Mucosa of stomach (tissue), 1 donor: Measurements from ENCODE around the gene SLC25A4.
"Not testable (repeated sequence)": the region's sequence is repeated elsewhere in the genome, so short reads cannot be mapped to it uniquely, and the experiment has no call there.

ENCODE experiments used
- H3K27me3 ChIP-seq: one replicate; pipeline ENCODE4 v1.7.0; 2013; ENCODE audit warnings: mild to moderate bottlenecking, low read length; ENCODE audit not compliant: control insufficient read depth, insufficient read depth
- H3K36me3 ChIP-seq: one replicate; pipeline ENCODE4 v1.7.0; 2013; ENCODE audit warnings: low read length; ENCODE audit not compliant: control insufficient read depth, insufficient read depth
- H3K4me1 ChIP-seq: one replicate; pipeline ENCODE4 v1.7.0; 2013; ENCODE audit warnings: mild to moderate bottlenecking, low read length; ENCODE audit not compliant: control insufficient read depth, insufficient read depth
- H3K4me3 ChIP-seq: one replicate; pipeline ENCODE4 v1.7.0; 2013; ENCODE audit warnings: low read length
- H3K9ac ChIP-seq: one replicate; pipeline ENCODE4 v1.7.0; 2013; ENCODE audit warnings: mild to moderate bottlenecking, low read length, moderate library complexity
- H3K9me3 ChIP-seq: one replicate; pipeline ENCODE4 v1.7.0; 2013; ENCODE audit warnings: mild to moderate bottlenecking, low read length, moderate library complexity; ENCODE audit not compliant: control insufficient read depth
- donor health status: Pancreatic carcinoma.

SLC25A4 gene

GRCh38 chr4:185108669-185109068 lies 34.4 kb upstream of the SLC25A4 start:
- no peaks in the 10 kb centered on the region for H3K9me3 ChIP-seq
- no peak overlapping the region for H3K9ac ChIP-seq
- H3K4me1 ChIP-seq = peaks cover 32% of the 10 kb centered on the region
- H3K27me3 ChIP-seq = no peaks in the 10 kb centered on the region
- H3K36me3 ChIP-seq = no peaks in the 10 kb centered on the region
- H3K4me3 ChIP-seq = no peak overlapping the region

DNA sequence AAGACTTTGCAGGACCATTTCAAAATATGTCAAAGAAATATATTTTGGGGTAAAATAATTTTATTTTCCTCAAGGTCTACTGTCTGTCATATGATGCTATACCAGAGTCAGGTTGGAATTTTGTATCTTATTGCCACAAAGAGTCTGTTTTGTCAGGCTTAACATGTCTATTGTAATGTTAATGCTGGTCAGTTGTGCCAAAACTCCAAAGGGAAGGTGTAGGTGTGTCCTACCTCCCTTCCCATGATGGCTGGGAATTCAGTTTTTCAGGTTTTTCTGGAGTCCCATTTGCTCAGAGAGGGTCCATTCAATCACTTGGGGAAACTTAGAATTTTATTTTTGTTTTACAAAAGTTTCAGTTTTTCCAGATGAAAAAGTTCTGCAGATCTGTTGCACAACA lies 33.3 kb upstream of the SLC25A4 start:
- H3K4me3 ChIP-seq = no peak overlapping the region
- peaks cover 32% of the 10 kb centered on the region for H3K4me1 ChIP-seq
- no peaks in the 10 kb centered on the region for H3K36me3 ChIP-seq
- H3K9me3 ChIP-seq = no peaks in the 10 kb centered on the region
- H3K27me3 ChIP-seq = no peaks in the 10 kb centered on the region
- no peak overlapping the region for H3K9ac ChIP-seq

GRCh38 chr4:185110375-185110823 lies 32.7 kb upstream of the SLC25A4 start:
- H3K4me3 ChIP-seq = no peak overlapping the region
- H3K36me3 ChIP-seq = no peaks in the 10 kb centered on the region
- H3K9ac ChIP-seq = no peak overlapping the region
- no peaks in the 10 kb centered on the region for H3K27me3 ChIP-seq
- H3K4me1 ChIP-seq = peaks cover 36% of the 10 kb centered on the region
- H3K9me3 ChIP-seq = no peaks in the 10 kb centered on the region

GRCh38 chr4:185112104-185112503 lies 31.0 kb upstream of the SLC25A4 start:
- H3K9me3 ChIP-seq = no peaks in the 10 kb centered on the region
- no peak overlapping the region for H3K4me3 ChIP-seq
- H3K36me3 ChIP-seq = no peaks in the 10 kb centered on the region
- H3K4me1 ChIP-seq = peaks cover 45% of the 10 kb centered on the region
- no peaks in the 10 kb centered on the region for H3K27me3 ChIP-seq
- no peak overlapping the region for H3K9ac ChIP-seq

GRCh38 chr4:185113340-185113739 lies 29.7 kb upstream of the SLC25A4 start:
- H3K4me3 ChIP-seq = no peak overlapping the region
- H3K27me3 ChIP-seq = no peaks in the 10 kb centered on the region
- peaks cover 45% of the 10 kb centered on the region for H3K4me1 ChIP-seq
- H3K36me3 ChIP-seq = no peaks in the 10 kb centered on the region
- no peaks in the 10 kb centered on the region for H3K9me3 ChIP-seq
- no peak overlapping the region for H3K9ac ChIP-seq

GRCh38 chr4:185115827-185116232 lies 27.2 kb upstream of the SLC25A4 start:
- no peaks in the 10 kb centered on the region for H3K36me3 ChIP-seq
- no peak overlapping the region for H3K4me3 ChIP-seq
- no peaks in the 10 kb centered on the region for H3K27me3 ChIP-seq
- H3K9ac ChIP-seq = no peak overlapping the region
- H3K9me3 ChIP-seq = no peaks in the 10 kb centered on the region
- peaks cover 30% of the 10 kb centered on the region for H3K4me1 ChIP-seq

DNA sequence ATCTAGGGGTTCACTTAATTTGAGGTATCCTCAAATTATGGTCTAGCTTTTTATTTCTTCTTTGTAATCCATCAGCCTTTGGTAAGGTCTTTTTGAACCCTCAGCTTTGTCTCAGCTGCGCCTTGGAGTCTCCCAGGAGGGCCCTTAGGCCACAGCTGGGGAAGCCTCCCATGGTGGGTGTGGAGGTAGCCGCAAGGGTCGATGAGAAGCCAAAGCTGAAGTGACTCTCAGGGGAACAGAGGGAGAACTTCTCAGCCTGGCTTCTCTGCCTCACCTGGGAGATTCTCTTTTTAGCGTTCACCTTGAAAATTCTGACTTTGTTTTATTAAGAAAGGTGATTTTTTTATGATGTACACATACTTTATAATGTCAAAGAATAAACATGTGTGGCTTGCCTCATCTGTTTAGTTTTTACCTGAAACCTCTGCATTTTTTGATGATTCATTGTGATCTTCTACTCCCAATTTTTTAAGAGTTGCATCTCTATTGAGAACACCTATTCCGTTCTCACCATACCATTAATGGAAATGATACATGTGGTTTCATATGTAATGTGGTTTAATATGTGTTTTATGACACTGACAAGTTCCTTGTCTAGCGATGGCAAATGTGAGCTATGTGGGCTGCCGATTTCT lies 25.6 kb upstream of the SLC25A4 start:
- Histone ChIP-seq H3K27me3 (no peaks in the 10 kb centered on the region), H3K4me1 (peaks cover 17% of the 10 kb centered on the region), H3K4me3 (no peak overlapping the region), H3K9me3 (no peaks in the 10 kb centered on the region), H3K36me3 (no peaks in the 10 kb centered on the region), H3K9ac (no peak overlapping the region)

- no peaks in the 10 kb centered on the region for H3K9me3 ChIP-seq
- H3K4me1 ChIP-seq = peaks cover 13% of the 10 kb centered on the region
- no peak overlapping the region for H3K4me3 ChIP-seq
- no peak overlapping the region for H3K9ac ChIP-seq
- H3K27me3 ChIP-seq = no peaks in the 10 kb centered on the region
- H3K36me3 ChIP-seq = no peaks in the 10 kb centered on the region
These were observed 24.2 kb upstream of the SLC25A4 start for GRCh38 chr4:185118876-185119275.

DNA sequence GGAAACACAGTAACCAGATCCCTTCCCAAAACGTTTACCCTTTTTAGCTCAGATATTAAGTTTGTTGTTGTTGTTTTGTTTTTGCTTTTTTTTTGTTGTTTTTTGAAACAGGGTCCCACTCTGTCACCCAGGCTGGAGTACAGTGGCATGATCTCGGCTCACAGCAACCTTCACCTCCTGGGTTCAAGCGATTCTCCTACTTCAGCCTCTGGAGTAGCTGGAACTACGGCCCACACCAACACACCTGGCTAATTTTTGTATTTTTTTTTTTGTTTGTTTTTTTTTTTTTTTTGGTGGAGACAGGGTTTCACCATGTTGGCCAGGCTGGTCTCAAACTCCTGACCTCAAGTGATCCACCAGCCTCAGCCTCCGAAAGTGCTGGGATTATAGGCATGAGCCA lies 23.6 kb upstream of the SLC25A4 start:
- H3K9ac ChIP-seq, H3K9me3 ChIP-seq, H3K4me3 ChIP-seq, H3K27me3 ChIP-seq, H3K36me3 ChIP-seq: not testable (repeated sequence)
- peaks cover 13% of the 10 kb centered on the region for H3K4me1 ChIP-seq

GRCh38 chr4:185119927-185120630 lies 23.0 kb upstream of the SLC25A4 start:
- no peaks in the 10 kb centered on the region for H3K36me3 ChIP-seq
- H3K4me1 ChIP-seq = peaks cover 12% of the 10 kb centered on the region
- H3K27me3 ChIP-seq = peaks cover 3% of the 10 kb centered on the region
- no peak overlapping the region for H3K9ac ChIP-seq
- no peaks in the 10 kb centered on the region for H3K9me3 ChIP-seq
- no peak overlapping the region for H3K4me3 ChIP-seq

- H3K4me1 ChIP-seq = peaks cover 7% of the 10 kb centered on the region
- H3K9me3 ChIP-seq = no peaks in the 10 kb centered on the region
- H3K27me3 ChIP-seq = peaks cover 5% of the 10 kb centered on the region
- no peaks in the 10 kb centered on the region for H3K36me3 ChIP-seq
- H3K9ac ChIP-seq = no peak overlapping the region
- no peak overlapping the region for H3K4me3 ChIP-seq
These were observed 22.5 kb upstream of the SLC25A4 start for GRCh38 chr4:185120631-185120946.

GRCh38 chr4:185122681-185123345 lies 20.3 kb upstream of the SLC25A4 start:
- H3K9ac ChIP-seq = no peak overlapping the region
- H3K4me1 ChIP-seq = peaks cover 6% of the 10 kb centered on the region
- H3K4me3 ChIP-seq = no peak overlapping the region
- H3K27me3 ChIP-seq = peaks cover 16% of the 10 kb centered on the region
- H3K36me3 ChIP-seq = no peaks in the 10 kb centered on the region
- no peaks in the 10 kb centered on the region for H3K9me3 ChIP-seq
